ENCODE measurements around the gene NT5DC1.
"Not testable (repeated sequence)": the region's sequence is repeated elsewhere in the genome, so short reads cannot be mapped to it uniquely, and the experiment has no call there.

The NT5DC1 gene

GRCh38 chr6:116094041-116094440 lies 6.6 kb upstream of the NT5DC1 start:
- no peak for DNase-seq

- not testable (repeated sequence) for DNase-seq
Measured at GRCh38 chr6:116096048-116096759, 4.4 kb upstream of the NT5DC1 start.

GRCh38 chr6:116096979-116097816 lies 3.5 kb upstream of the NT5DC1 start:
- DNase-seq, result no peak

GRCh38 chr6:116099036-116099435 lies 1.6 kb upstream of the NT5DC1 start:
- DNase-seq, result no peak

GRCh38 chr6:116101302-116101718 lies 657 bp downstream of the NT5DC1 start:
- DNase-seq, result no peak

GRCh38 chr6:116101790-116102189 lies 1.1 kb downstream of the NT5DC1 start:
- peak in 1 of 3 experiments; percentile 49 for DNase-seq

GRCh38 chr6:116102873-116103272 lies 2.2 kb downstream of the NT5DC1 start:
- DNase-seq, result no peak

GRCh38 chr6:116104636-116105035 lies 4.0 kb downstream of the NT5DC1 start:
- DNase-seq, result no peak

- DNase-seq, result no peak
Measured at GRCh38 chr6:116105247-116105646, 4.6 kb downstream of the NT5DC1 start.

GRCh38 chr6:116106146-116106545 lies 5.5 kb downstream of the NT5DC1 start:
- no peak for DNase-seq

- DNase-seq, result peak in 1 of 3 experiments; percentile 3
Measured at GRCh38 chr6:116108836-116109235, 8.2 kb downstream of the NT5DC1 start.

- peak in 2 of 3 experiments; percentile 7 to 33 for DNase-seq
Measured at GRCh38 chr6:116111552-116112528, 11.2 kb downstream of the NT5DC1 start.

GRCh38 chr6:116113386-116113785 lies 12.7 kb downstream of the NT5DC1 start:
- DNase-seq, result no peak

- no peak for DNase-seq
Measured at GRCh38 chr6:116115781-116116180, 15.1 kb downstream of the NT5DC1 start.

GRCh38 chr6:116118608-116119007 lies 18.0 kb downstream of the NT5DC1 start:
- DNase-seq, result no peak

- DNase-seq, result no peak
Measured at GRCh38 chr6:116120430-116120829, 19.8 kb downstream of the NT5DC1 start.

- no peak for DNase-seq
Measured at GRCh38 chr6:116126032-116126431, 25.4 kb downstream of the NT5DC1 start, which contains the start of gene COL10A1. Gene COL10A1 (minus strand): TSS chr6:116126132. CDS start chr6:116125492, 640 bp downstream.

- peak in 1 of 3 experiments; percentile 28 for DNase-seq
Measured at GRCh38 chr6:116127771-116128493, 27.3 kb downstream of the NT5DC1 start.

- DNase-seq, result no peak
Measured at GRCh38 chr6:116133453-116133852, 32.8 kb downstream of the NT5DC1 start.

GRCh38 chr6:116136373-116136772 lies 35.7 kb downstream of the NT5DC1 start:
- DNase-seq, result no peak

- no peak for DNase-seq
Measured at GRCh38 chr6:116136933-116137340, 36.3 kb downstream of the NT5DC1 start.

GRCh38 chr6:116139917-116140316 lies 39.3 kb downstream of the NT5DC1 start:
- DNase-seq, result no peak
